Naive B cell (primary cell): Measurements from ENCODE around the gene RITA1. TPM values are rescaled to one million over a fixed set of nuclear protein-coding genes. Genes with fewer than 3 reads are reported as not detected.

Experiments
- ATAC-seq, 2 donors: fragments of 150-1000 bp; cut with Tn5 transposase; 2 replicates each; pipeline ENCODE4 v1.10.0; 2021; ENCODE audit warnings: low read depth in 2 of 2, mild to moderate bottlenecking in 2 of 2, moderate library complexity in 2 of 2
- DNase-seq: peaks from one replicate; pipeline ENCODE4 v3.0.0; 2022
- H3K27ac Mint-ChIP-seq, 6 donors: one replicate each; pipeline ENCODE4 v1.8.0; 2020 to 2022; ENCODE audit warnings: mild to moderate bottlenecking in 6 of 6, mixed read lengths in 6 of 6, moderate library complexity in 5 of 6, inconsistent platforms in 2 of 6
- H3K27me3 Mint-ChIP-seq, 3 donors: one replicate each; pipeline ENCODE4 v1.8.0; 2021 to 2022; ENCODE audit warnings: mixed read lengths in 3 of 3, mild to moderate bottlenecking in 1 of 3
- H3K36me3 Mint-ChIP-seq, 2 donors: one replicate each; pipeline ENCODE4 v1.8.0; 2020 to 2022; ENCODE audit warnings: mixed read lengths in 2 of 2, inconsistent platforms in 1 of 2, mild to moderate bottlenecking in 1 of 2
- H3K4me1 Mint-ChIP-seq, 3 donors: one replicate each; pipeline ENCODE4 v1.8.0; 2020 to 2022; ENCODE audit warnings: mixed read lengths in 3 of 3, inconsistent platforms in 1 of 3, mild to moderate bottlenecking in 1 of 3, moderate library complexity in 1 of 3
- H3K4me3 Mint-ChIP-seq, 8 donors: one replicate each; pipeline ENCODE4 v1.8.0; 2020 to 2022; ENCODE audit warnings: mild to moderate bottlenecking in 8 of 8, mixed read lengths in 8 of 8, moderate library complexity in 8 of 8, inconsistent platforms in 2 of 8
- H3K9me3 Mint-ChIP-seq, 7 donors: one replicate each; pipeline ENCODE4 v1.8.0; 2020 to 2022; ENCODE audit warnings: mixed read lengths in 7 of 7, mild to moderate bottlenecking in 5 of 7, inconsistent platforms in 2 of 7, moderate library complexity in 1 of 7
- polyA plus RNA-seq, 6 donors: library from polyadenylated mRNA; unstranded; fragments of 300-500 nt; fragmentation: Illumina TruSeq; gene quantifications; one replicate each; pipeline ENCODE4 v1.2.3, GENCODE V29; 2021; ENCODE audit warnings: low read depth in 6 of 6

The RITA1 gene
- polyA plus RNA-seq, 6 donors from 2014 or later: 21.0 to 31.9 (median 24.1) TPM

DNA sequence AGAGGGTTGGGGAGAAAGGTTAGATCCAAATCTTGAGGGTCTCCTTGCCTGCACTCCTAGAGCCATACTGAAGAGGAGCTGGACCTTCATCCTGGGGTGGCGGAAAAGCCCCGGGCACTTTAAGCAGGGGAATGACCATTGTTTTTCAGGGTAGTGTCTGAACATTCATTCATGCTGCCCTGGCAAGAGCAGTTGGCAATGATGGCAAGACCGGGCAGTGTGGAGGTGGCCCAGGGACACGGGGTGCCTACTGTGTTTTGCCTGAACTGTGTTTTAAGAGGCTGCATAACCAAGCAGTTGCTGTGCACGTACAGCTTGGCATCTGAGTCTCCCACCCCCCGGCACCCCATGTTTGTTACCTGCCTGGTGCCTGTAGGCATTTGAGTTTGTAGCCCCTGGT is 50.5 kb downstream of the RITA1 start:
- H3K9me3 Mint-ChIP-seq: no peaks in the 10 kb centered on the region
- DNase-seq (no peak), ATAC-seq (no peak)
- H3K27me3 Mint-ChIP-seq: no peaks in the 10 kb centered on the region
- H3K4me3 Mint-ChIP-seq: peak overlapping the region in 1 of 8 donors; percentile 25
- peaks cover 13 to 28% of the 10 kb centered on the region in 2 donors for H3K36me3 Mint-ChIP-seq
- peaks cover 51 to 90% (median 72%) of the 10 kb centered on the region in 3 donors for H3K4me1 Mint-ChIP-seq
- H3K27ac Mint-ChIP-seq: peak overlapping the region; percentile 5 to 93 (median 59)

DNA sequence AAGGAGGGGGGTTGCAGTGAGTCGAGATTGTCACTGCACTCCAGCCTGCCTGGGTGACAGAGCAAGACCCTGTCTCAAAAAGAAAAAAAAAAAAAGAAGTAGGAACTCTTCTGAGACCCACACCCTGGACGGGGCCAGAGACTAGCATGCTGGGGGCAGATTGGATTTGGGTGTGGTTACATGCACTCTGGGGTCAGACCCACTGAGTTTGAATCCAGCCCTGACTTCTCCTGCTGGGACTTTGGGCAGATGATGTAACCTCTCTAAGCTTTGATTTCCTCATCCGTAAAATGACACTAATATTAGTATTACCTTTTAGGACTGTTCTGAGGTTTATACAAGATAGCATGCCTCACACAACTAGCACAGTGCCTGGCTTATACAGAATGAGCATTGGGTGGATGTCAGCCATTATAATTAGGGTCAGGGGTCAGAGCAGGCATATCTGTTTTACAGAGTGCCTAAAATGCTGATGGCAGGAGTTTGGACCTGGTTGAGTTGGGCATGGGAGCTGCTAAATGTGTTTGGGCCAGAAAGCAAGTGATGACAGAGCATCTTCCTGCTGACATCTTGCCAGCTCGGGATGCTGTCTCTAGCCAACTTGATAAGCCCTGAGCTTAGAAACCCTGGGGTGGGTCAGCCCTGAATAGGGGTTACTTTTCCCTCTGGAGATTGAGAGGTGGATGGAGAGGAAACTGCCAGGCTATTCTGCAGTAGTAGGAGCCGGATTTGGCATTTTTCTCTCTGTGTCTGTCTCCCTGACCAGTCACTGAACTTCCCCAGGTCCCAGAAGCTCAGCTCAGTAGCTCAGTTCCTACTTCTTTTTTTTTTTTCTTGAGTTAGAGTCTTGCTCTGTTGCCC is 51.2 kb downstream of the RITA1 start:
- peaks cover 13 to 28% of the 10 kb centered on the region in 2 donors for H3K36me3 Mint-ChIP-seq
- no peaks in the 10 kb centered on the region for H3K27me3 Mint-ChIP-seq
- peak overlapping the region in 2 of 8 donors; percentile 20 to 42 for H3K4me3 Mint-ChIP-seq
- ATAC-seq: no peak
- H3K27ac Mint-ChIP-seq: peak overlapping the region; percentile 42 to 93 (median 83)
- DNase-seq: no peak
- H3K9me3 Mint-ChIP-seq: no peaks in the 10 kb centered on the region
- peaks cover 56 to 92% (median 74%) of the 10 kb centered on the region in 3 donors for H3K4me1 Mint-ChIP-seq

DNA sequence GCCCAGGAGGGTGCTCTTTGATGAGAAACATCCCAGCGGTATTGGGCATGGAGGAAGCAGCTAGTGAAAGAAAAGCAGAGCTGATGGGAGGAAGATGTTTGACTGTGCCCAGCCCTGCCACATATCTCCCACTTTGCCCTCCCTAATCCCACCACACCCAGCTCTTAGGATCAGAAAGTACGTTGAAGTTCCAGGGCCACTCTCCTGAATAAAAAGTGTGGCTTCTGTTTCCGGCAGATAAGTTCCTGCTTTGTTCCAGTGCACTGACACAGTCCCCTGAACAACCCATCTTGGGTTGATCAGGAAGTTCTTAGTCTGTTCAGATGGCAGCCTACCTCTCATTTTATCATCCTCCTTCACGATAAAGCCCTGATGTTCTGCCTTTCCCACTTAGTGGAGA is 52.2 kb downstream of the RITA1 start:
- Mint-ChIP-seq H3K9me3 (no peaks in the 10 kb centered on the region), H3K4me3 (peak overlapping the region in 6 of 8 donors; percentile 20 to 83 (median 66)), H3K27ac (peak overlapping the region in 5 of 6 donors; percentile 83 to 96 (median 93)), H3K36me3 (peaks cover 13 to 28% of the 10 kb centered on the region in 2 donors), H3K4me1 (peaks cover 57 to 86% (median 68%) of the 10 kb centered on the region in 3 donors), H3K27me3 (no peaks in the 10 kb centered on the region)
- no peak for DNase-seq
- ATAC-seq: no peak

DNA sequence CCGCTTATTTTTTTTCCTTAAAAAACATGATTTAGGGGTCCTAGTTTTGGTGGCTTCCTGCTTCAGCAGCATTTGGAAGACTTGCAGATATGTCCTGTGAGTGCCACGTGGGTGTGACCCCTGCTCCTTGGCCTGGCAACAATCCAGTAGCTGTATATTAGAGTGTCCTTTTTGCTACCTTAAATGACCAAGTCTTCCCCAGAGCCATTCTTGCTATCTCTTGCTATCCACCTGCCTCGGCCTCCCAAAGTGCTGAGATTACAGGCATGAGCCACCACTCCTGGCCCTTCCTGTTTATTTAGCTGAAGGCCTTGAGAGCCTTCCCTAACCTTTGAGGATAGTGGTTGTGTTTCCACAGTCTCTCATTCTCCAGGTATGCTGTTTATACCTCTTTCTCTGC is 52.8 kb downstream of the RITA1 start:
- no peak for ATAC-seq
- Mint-ChIP-seq H3K27me3 (no peaks in the 10 kb centered on the region), H3K4me3 (peak overlapping the region in 3 of 8 donors; percentile 5 to 20 (median 6)), H3K36me3 (peaks cover 12 to 22% of the 10 kb centered on the region in 2 donors), H3K4me1 (peaks cover 53 to 80% (median 65%) of the 10 kb centered on the region in 3 donors), H3K9me3 (no peaks in the 10 kb centered on the region), H3K27ac (peak overlapping the region in 2 of 6 donors; percentile 72 to 83)
- DNase-seq: no peak

DNA sequence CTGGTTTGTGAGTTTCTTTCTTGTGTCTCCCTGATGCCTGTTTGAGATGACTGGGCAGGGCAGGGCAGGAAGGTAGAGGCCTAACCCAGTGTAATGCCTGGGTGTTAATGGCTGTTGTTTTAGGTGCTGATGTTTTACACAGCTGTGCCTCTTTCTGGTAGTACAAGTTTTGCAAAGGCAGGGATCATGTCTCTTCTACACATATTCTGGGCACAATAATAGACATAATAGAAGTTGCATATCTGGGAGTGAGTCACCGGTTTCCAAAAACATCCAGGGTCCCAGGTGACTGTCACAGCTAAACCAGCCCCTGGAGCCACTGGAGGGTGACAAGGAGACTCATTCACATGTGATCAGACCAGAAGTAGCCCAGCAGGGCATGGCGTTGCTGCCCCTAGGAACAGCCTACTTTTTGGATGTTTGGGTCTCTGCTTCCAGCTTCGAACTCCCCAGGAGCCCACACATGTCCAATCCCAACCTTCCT is 53.8 kb downstream of the RITA1 start:
- H3K36me3 Mint-ChIP-seq: peaks cover 9 to 20% of the 10 kb centered on the region in 2 donors
- peak overlapping the region in 2 of 8 donors; percentile 31 to 49 for H3K4me3 Mint-ChIP-seq
- H3K4me1 Mint-ChIP-seq: peaks cover 49 to 72% (median 61%) of the 10 kb centered on the region in 3 donors
- no peaks in the 10 kb centered on the region for H3K27me3 Mint-ChIP-seq
- DNase-seq (no peak), ATAC-seq (no peak)
- H3K9me3 Mint-ChIP-seq: no peaks in the 10 kb centered on the region
- H3K27ac Mint-ChIP-seq: peak overlapping the region in 3 of 6 donors; percentile 47 to 79 (median 54)

DNA sequence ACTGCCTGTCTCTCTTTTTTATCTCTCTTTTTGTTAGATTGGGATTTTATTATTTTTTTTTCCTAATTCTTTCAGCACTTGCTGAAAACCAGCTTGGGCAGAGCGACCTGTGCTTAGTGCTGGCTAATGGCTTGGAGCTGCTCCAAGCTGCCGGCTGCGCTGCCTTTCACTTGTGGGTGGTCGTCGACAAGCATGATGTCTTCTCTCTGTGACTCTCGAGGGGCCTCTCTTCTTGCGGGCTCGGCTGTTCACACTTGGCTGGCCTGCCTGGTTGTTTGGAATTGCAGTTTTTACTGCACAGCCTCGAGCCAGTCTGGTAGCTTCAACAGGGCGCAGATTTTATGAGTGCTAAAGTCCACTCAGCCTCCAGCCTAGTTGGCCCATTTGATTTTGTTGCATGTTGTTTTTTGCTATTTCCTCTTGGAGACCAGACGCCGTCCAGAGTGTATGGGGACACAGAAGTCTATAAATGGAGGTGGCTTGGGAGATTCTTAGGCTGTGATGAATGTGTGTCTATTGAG is 54.4 kb downstream of the RITA1 start:
- peaks cover 51 to 69% (median 67%) of the 10 kb centered on the region in 3 donors for H3K4me1 Mint-ChIP-seq
- H3K27me3 Mint-ChIP-seq: no peaks in the 10 kb centered on the region
- H3K9me3 Mint-ChIP-seq: no peaks in the 10 kb centered on the region
- DNase-seq (no peak), ATAC-seq (no peak)
- peak overlapping the region in 3 of 8 donors; percentile 49 to 66 (median 65) for H3K4me3 Mint-ChIP-seq
- H3K36me3 Mint-ChIP-seq: peaks cover 8 to 17% of the 10 kb centered on the region in 2 donors
- peak overlapping the region; percentile 54 to 88 (median 74) for H3K27ac Mint-ChIP-seq

DNA sequence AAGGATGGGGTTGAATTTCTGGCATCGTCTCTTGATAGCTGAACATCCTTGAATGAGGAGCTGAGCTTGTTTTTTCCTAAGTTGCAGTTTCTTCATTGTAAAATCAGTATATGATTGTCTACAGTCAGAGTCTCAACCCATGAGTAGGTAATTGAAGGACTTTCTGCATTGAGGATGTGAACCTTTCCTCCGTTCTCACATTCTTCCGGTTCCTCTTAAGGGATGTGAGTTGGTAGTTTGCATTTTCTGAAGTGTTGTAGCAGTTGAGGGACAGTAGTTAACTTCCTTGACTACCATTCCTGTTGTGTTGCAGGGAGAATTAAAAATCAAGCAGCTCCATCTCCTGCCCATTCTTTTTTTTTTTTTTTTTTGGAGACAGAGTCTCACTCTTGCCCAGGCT is 54.9 kb downstream of the RITA1 start:
- Mint-ChIP-seq H3K36me3 (peaks cover 4 to 12% of the 10 kb centered on the region in 2 donors), H3K27ac (peak overlapping the region in 5 of 6 donors; percentile 13 to 88 (median 71))

DNA sequence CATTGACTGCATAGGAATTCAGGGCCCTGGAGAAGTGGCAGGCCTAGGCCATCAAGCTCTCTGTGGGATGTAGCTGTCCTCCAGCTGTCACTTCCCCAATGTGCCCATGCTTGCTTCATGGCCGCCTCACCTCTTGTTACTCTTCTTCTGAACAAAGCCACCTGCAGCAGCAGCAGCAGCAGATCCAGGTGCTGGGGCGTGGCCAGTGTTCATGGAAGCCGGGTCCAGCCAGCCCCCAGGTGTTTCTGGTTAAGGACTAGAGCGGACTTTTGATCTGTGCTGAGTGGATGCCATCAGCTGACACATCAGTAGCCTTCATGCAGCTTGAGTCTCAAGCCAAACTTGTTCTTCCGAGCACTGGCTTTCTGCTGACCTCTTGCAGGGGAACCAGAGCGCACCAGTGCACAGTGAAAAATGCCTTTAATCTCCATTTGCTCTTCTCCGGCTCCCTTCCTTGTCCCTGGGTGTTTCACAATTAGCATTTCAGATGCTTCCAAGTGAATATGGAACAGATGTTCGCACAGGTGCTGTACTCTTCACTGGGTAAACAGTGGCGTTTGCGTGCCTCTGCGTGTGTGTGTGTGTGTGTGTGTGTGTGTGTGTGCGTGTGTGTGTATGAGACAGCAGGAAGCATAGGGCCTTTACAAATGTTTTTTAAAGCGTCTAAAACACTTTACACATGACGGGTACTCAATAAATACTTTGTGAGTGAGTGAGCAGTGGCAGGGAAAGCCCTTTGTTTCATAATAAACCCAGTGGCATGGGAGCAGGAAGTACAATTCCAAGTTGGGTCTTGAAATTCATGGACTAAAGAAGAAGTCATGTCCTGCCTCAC is 55.9 kb downstream of the RITA1 start:
- DNase-seq (no peak), ATAC-seq (no peak)
- H3K27ac Mint-ChIP-seq: peak overlapping the region in 4 of 6 donors; percentile 7 to 78 (median 44)
- peaks cover 47 to 58% (median 58%) of the 10 kb centered on the region in 3 donors for H3K4me1 Mint-ChIP-seq
- no peaks in the 10 kb centered on the region for H3K9me3 Mint-ChIP-seq
- H3K27me3 Mint-ChIP-seq: no peaks in the 10 kb centered on the region
- peak overlapping the region in 2 of 8 donors; percentile 12 to 59 for H3K4me3 Mint-ChIP-seq
- H3K36me3 Mint-ChIP-seq: peaks cover 0 to 7% of the 10 kb centered on the region in 2 donors

More for the DNA sequence above, 54.9 kb downstream of the RITA1 start:
- peak overlapping the region in 5 of 8 donors; percentile 18 to 66 (median 52) for H3K4me3 Mint-ChIP-seq
- H3K4me1 Mint-ChIP-seq: peaks cover 48 to 68% (median 68%) of the 10 kb centered on the region in 3 donors
- peak; percentile 23 for DNase-seq
- H3K27me3 Mint-ChIP-seq: no peaks in the 10 kb centered on the region
- ATAC-seq: peak; percentile 75 to 85
- no peaks in the 10 kb centered on the region for H3K9me3 Mint-ChIP-seq

Other genes starting within 250 kb of the RITA1 start
- gene OAS3, start 247.2 kb upstream of the RITA1 start, polyA plus RNA-seq: 1 to 10 TPM; 2.9 to 8.6 (median 6.9) TPM
- 10 to 100 TPM; 15.4 to 56.4 (median 37.2) TPM for gene OAS2, start 207.2 kb upstream of the RITA1 start, polyA plus RNA-seq
- gene DTX1, start 129.0 kb upstream of the RITA1 start, polyA plus RNA-seq: 10 to 100 TPM in 3 of 6 donors, 1 to 10 TPM in 3; 1.9 to 16.8 (median 9.8) TPM
- under 1 TPM in 4 of 6 donors, not detected in 2; 0.17 to 0.48 (median 0.41) TPM for gene RASAL1, start 50.0 kb upstream of the RITA1 start, polyA plus RNA-seq
- 1 to 10 TPM in 1 of 6 donors, not detected in 5; 1.2 TPM for gene CFAP73, start 36.0 kb upstream of the RITA1 start, polyA plus RNA-seq
- gene DDX54, start 243 bp upstream of the RITA1 start, polyA plus RNA-seq: 10 to 100 TPM in 5 of 6 donors, 1 to 10 TPM in 1; 9.0 to 45.5 (median 25.4) TPM
- gene TPCN1, start 35.7 kb downstream of the RITA1 start, polyA plus RNA-seq: 10 to 100 TPM in 5 of 6 donors, 1 to 10 TPM in 1; 8.8 to 26.2 (median 18.9) TPM
- gene SLC8B1, start 149.4 kb downstream of the RITA1 start, polyA plus RNA-seq: 10 to 100 TPM in 5 of 6 donors, 1 to 10 TPM in 1; 5.3 to 35.1 (median 14.6) TPM
- gene PLBD2, start 172.9 kb downstream of the RITA1 start, polyA plus RNA-seq: 1 to 10 TPM; 1.4 to 6.0 (median 2.6) TPM
- not detected for gene SDS, start 218.2 kb downstream of the RITA1 start, polyA plus RNA-seq
- gene SDSL, start 236.7 kb downstream of the RITA1 start, polyA plus RNA-seq: under 1 TPM in 2 of 6 donors, not detected in 4; 0.27 to 0.68 TPM